GM12891 (cell line): ENCODE data around the gene IFIT2.

Source experiments
- POLR2A ChIP-seq: IDR thresholded peaks from 2 replicates; pipeline ENCODE4 v1.6.1; 2011; ENCODE audit warnings: low read depth, low read length, control low read depth
- POLR2AphosphoS5 ChIP-seq: IDR thresholded peaks from 2 replicates; pipeline ENCODE4 v1.6.1; 2011; ENCODE audit warnings: low read depth, low read length, control low read depth
- POU2F2 ChIP-seq: IDR thresholded peaks from 2 replicates; pipeline ENCODE4 v1.6.1; 2011; ENCODE audit warnings: low read depth, mild to moderate bottlenecking, control low read depth, low read length, moderate library complexity
- SPI1 ChIP-seq: IDR thresholded peaks from 2 replicates; pipeline ENCODE4 v1.6.1; 2011; ENCODE audit warnings: low read depth, low read length, control low read depth
- TAF1 ChIP-seq: IDR thresholded peaks from 2 replicates; pipeline ENCODE4 v1.6.1; 2011; ENCODE audit warnings: low read depth, low read length, control low read depth

- TF ChIP-seq POLR2AphosphoS5 (no peak), POLR2A (no peak), SPI1 (no peak), TAF1 (no peak), POU2F2 (no peak)
These were observed 3.1 kb downstream of the IFIT2 start for GRCh38 chr10:89304925-89305324.
